Activated effector memory CD4-positive, alpha-beta T cell treated with Interleukin-2 at 50 U/mL for 16 hours (primary cell): Measurements from ENCODE around the gene PODXL2.
"Not testable (repeated sequence)": the region's sequence is repeated elsewhere in the genome, so short reads cannot be mapped to it uniquely, and the experiment has no call there.

Experiments used
- DNase-seq: peaks from one replicate; pipeline ENCODE4 v3.0.0-alpha.2; 2020

Gene PODXL2

DNA sequence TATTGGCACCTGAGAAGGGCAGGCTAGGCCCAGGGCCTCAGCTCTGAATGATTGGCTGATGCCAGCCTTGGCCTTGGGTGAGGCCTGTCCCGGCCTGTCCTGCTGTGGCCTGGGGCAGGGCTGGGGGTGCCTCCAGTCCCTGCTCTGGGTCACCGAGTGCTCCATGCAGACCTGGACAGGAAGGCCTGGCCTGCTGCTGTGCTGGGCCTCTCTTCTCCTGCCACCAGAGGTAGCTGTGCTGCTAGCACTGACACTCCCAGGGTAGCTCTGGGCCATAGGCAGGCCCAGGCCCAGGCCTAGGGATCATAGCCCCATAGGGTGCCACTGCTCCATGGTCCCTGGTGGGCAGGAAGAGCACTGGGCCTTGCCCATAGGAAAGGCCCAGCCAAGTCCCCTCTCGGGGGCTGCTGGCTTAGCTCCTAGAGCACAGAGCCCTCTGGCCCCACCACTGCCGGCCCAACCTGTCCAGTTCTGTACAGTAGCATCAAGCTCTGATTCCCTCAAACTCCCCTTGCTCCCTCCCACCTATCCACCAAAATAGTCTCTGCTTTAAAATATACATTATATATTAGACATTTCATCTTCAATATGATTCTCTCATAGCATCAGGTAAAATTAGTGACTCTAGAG is 62.0 kb downstream of the PODXL2 start:
- no peak for DNase-seq

DNA sequence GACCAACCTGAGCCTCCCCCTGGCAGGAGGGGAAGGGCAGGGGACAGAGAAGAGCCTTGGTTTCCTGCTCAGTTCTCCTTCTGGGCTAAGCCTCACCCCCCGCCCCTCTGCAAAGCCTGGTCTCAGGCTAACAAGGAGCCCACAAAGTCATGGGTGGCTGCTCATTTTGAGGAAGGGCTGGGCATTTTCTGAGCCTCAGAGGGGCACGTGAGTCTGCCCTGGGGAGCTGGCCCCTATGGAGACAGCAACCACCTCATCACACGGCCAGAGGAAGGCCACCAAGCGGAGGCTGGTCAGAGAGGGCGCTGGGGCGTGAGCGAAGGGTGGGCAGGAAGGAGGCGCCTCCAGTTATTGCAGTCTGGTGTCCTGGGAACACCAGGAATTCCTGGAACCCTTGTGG is 62.5 kb downstream of the PODXL2 start:
- DNase-seq: no peak

DNA sequence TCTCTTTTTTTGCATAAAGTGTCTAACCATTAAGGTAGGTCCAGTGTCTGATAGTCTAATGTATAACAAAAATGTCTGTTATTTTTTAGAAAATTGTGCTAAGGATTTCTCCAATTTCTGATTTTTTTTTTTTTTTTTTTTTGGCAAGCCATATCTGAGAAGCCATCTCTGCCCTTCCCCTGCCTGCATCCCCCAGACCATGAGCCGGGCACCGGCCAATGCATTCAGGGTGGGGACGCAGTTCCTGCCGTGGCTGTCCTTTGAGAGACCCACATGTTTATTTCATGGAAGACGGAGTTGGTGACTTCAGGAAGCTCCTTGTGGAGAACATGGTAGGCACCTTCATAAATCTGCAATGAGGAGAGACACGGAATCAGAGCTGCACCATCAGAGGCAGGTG is 63.0 kb downstream of the PODXL2 start:
- no peak for DNase-seq

DNA sequence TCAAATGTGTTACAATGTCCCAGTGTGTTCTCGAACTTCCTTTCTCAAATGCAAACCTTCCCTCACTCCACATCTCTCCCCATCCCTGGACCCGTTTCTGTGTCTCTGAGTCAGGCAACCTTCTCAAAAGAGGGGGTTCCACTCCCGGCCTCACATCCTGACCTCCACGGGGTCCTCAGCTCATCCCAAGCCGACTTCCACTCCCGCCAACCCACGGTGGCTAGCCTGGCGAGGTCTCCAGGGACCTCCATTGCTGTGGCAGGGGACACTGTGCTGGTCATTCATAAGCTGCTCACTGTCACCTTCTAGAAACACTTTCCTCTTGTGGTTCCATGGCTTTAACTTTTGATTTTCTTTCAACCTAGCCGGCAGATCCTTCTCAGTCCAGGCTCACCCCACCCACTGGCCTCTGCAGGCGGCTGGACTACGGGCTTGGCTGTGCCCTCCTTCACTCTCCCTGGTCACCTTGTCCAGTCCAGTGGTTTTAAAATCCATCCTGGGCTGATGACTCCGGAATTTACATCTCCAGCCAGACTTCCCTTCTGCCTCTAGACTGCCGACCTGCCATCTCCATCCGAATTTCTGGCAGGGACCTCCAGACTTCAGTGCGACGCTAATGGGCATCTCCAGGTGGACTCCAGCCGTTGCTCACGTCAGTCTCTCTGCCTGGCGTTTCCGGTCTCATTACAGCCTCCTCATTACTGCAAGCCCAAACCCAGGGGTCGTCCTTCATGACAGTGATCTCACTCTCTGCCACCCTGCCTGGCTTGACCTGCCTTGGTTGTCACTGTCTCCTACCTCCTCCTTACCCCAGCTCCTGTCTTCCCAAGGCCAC is 63.7 kb downstream of the PODXL2 start:
- no peak for DNase-seq

DNA sequence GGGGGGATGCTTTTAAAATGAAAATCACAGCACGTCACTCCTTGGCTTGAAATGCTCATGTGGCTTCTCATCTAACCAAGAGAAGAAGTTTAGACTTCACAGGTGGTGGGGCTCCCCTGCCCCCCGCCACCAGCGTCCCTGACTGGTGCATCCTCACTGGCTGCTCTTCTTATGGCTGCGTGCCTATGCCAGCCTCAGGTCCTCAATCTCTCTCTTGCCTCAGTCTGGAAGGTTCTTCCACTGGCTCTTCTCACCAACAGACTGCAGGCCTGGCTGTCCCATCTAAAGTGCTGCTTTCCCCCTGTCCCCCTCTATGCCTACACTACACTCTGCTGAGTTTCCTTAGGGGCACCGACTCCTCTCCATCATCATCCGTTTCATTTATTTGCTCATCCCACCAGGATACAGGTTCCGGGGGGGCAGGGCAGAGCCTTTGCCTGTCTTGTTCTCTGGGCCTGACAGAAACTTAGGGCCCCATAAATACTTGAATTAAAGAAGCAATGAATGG is 64.4 kb downstream of the PODXL2 start:
- no peak for DNase-seq

DNA sequence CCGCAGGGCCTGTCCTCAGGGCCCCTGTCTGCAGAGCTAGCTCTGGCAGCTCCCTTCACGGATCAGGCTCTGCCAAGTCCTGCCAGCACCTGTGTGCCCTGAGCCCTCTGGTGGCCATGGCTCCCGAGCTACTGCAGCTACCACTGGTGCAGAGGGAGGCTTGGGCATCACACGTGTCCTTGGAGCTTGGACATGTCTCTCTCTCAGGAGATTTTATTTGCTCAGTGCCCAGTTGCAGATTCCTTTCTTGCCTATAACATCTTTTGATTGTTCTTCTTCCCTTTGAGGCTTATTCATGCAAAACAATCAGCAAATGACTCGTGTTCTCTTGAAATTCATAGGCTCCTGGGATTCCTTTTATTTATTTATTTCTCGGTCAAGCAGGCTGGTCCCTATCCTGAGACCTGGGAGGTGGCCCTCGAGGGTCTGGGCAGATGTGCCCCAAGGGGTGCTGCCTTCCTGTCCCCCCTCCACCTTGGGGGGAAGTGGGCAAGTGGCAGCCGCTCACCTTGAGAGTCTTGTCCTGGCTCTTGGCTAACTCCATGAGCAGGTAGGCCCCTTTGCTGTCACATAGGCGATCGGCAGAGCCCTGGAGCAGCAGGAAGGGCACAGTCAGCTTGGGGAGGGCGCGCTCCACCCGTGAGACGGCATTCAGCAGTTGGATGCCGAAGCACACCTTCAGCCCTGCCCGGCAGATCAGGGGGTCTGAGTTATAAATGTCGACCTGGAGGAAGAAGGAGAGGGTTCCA is 65.7 kb downstream of the PODXL2 start:
- peak; percentile 29 for DNase-seq

DNA sequence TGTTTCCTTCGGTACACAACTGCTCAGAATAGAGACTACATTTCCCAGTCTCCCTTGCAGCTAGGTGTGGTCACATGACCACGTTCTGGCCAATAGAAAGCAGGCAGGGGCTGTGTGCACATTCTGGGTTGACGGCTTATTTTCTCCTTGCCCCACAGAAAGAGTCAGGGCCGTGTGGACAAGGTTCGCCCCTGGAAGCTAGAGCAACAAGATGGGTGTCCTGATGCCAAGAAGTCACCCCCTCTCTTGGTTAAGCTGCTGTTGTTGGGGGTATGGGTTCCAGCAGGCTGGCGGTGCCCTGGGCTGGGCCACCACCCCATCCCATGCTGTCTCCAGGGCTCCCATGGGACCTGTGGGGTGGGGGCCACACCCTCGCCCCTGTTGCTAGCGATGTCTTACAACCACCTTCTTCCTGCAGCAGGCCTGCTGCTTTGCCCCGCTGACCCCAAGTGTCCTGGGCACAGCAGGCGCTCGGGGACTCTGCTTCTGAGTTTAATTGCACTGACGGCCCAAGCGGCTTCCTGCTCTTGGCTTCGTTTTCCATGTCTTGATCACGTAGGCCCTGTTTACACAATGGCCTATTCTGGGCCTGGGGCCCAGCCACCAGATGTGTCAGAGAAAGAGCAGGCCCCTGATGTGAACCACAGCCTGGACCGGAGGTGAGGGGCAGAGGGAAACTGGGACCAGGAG is 68.7 kb downstream of the PODXL2 start:
- DNase-seq: peak; percentile 13

DNA sequence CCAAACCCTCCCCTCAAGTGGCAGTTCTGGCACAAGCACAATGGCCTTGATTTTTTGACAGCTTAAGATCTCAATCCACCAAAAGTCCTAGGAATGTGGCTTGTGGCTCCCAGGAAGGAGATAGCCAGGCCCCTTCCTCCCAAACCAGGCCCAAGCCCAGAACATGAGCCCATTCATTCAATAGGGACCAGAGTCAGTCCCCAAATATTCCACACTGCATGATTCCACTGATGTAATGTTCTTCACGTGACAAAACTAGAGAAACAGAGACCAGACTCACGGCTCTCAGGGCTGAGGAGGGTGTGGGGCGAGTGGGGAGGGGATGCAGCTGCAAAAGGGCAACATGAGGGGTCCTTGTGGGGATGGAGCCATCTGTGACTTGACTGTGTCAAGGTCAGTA is 69.3 kb downstream of the PODXL2 start:
- no peak for DNase-seq

DNA sequence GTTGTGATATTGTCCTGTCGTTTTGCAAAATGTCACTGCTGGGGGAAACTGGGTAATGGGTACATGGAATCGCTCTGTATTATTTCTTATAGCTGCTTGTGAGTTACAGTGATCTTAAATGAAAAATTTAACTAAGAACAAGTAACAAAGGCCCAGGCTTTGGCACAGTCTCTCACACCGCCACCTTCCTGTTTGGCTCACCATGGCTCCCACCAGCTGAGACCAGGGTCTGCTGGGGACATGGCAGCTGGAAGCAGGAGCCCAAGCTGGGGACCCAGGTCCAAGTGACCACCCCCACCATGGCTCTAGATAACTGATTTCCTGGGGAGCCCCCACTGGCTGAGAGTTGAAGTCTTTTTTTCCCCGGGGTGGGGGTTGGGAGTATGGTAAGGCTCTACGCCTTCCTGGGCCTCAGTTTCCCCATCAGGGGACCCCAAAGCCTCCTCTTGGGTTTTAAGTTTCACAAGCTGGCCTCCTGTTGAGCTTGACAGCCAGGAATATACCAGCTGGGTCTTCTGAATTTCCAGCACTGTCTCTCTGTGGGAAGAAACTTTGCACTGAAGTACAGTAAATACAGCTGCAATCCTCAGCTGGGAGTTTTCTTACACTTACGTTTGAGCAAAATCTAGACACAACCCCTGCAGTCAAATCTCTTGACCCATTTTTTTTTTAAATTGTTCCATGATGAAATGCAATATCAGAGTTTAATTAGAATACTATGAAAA is 69.9 kb downstream of the PODXL2 start:
- DNase-seq: no peak

DNA sequence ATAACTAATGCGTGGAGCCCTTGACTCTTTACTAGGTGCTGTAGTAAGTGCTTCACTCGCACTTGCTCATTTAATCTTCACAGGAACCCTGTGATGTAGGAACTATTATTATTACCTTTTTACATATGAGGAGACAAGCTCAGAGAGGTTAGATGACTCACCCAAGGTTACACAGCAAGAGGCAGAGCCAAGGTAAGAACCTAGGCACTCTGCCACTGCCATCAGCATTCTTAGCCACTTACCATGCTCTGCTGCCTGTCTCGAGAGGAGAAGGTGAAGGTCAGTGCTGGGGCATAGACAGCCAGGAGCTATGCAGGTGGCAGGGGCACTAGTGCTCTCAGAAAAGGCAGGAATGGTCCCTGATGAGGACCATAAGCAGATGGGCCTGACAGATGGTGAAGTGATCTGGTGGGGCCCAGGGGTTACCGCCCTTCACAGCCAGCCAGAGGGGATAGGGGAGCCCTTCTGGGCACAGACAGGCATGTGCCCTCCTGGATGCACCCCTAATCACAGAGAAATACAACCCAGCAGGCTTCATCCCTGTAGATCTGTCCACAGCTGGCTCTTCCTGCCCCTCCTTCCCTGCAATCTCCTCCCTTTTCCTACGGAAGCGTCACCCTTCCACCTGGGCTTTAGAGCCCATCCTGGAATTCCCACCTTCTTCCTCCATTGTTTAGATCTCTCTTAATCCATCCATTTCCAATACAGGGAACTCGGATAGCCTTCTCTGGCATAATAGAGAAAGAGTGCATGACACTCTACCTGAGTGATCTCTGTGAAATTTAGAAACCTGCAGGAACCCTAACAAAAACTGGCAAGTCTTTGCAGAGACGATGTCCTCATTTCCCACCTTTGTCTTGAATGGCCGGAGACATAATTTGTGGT is 70.7 kb downstream of the PODXL2 start:
- no peak for DNase-seq

DNA sequence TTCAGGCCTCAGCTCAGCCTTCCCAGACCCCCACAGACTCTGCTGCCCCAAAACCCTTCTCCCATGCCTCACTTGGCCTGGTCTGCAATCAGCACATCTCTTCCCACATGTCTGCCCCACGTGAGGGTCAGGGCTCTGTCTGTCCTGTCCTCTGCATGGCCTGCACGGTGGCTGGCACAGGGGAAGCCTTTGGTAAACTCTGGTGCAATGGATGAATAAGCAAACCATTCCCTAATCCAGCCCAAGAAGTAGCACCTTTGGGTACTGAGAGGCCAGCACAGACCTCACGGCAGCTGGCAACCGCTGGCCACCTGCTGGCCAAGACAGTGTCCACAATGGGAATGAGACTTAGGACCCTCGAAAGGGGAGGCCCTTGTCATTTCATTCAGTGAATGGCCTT is 71.4 kb downstream of the PODXL2 start:
- no peak for DNase-seq

DNA sequence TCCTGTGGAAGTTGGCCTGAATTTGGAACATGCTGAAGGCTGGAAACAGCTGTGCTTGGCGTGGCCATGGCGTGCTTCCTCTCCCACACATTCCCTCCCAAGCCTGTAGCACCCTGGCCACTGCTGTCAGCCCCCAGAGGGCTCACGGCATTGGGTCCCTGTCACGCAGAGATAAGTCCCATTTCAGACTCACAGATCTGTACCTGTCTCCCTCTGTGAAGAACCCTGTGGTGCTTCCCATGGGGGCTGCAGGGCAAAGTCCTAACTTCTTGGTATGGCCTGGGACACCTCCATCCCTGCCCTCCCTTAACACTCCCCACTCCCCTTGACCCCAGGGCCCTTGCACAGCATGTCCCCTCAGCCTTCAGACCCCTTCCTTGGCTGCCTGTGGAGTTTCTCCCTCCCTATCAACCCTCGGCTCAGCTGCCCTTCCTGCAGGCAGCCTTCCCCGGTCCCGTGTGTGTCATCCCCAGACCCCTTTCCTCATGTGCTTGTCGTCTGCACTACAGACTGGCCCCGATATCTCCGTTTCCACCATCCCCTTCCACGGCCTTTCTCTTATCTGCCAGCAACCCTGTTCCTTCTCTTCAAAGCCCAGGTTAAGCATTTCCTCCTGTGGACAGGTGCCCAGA is 72.4 kb downstream of the PODXL2 start:
- DNase-seq: no peak

DNA sequence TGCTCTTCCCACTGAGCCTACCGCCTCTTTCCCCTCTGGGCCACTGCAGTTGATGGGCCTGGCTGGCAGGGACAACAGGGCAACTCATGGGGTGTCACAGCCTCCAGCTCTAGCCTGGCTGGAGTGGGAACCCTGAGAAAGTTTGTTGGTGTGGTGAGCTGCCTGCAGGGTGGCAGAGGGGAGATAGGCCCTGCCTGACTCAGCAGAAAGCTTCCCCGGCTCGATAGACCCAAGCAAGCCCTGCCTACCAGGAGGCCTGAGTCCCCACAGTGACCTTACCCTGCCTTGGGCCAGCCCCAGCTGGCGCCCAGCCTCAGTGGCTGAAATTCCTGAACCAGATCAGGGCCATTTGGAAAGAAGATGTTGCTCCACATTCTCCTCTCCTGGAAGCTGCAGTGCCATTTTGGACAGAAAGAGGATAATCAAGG is 73.2 kb downstream of the PODXL2 start:
- no peak for DNase-seq

DNA sequence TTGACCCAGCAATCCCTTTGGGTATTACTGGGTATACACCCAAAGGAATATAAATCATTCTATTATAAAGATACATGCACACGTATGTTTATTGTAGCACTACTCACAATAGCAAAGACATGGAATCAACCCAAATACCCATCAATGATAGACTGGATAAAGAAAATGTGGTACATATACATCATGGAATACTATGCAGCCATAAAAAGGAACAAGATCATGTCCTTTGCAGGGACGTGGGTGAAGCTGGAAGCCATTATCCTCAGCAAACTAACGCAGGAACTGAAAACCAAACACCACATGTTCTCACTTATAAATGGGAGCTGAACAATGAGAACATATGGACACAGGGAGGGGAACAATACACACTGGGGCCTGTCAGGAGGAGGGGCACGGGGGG is 75.9 kb downstream of the PODXL2 start:
- not testable (repeated sequence) for DNase-seq

DNA sequence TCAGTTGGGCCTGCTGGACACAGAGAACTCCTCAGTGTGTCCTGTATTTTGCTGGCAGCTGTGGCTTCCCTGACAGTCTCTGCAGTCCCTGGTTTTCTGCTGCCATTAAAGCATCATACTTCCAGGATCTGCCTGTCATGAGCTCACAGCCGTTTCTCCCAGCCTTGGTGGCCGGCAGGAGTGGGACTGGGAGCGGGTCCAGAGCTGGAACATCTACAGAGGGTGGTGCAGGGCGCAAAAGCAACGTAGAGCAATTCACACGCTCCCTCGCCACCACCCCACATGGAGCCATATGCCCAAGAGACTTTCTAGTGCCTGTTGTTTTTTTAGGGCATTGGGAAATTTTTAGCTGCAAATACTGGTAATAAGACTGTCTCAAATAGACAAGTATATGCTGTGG is 77.3 kb downstream of the PODXL2 start:
- no peak for DNase-seq

DNA sequence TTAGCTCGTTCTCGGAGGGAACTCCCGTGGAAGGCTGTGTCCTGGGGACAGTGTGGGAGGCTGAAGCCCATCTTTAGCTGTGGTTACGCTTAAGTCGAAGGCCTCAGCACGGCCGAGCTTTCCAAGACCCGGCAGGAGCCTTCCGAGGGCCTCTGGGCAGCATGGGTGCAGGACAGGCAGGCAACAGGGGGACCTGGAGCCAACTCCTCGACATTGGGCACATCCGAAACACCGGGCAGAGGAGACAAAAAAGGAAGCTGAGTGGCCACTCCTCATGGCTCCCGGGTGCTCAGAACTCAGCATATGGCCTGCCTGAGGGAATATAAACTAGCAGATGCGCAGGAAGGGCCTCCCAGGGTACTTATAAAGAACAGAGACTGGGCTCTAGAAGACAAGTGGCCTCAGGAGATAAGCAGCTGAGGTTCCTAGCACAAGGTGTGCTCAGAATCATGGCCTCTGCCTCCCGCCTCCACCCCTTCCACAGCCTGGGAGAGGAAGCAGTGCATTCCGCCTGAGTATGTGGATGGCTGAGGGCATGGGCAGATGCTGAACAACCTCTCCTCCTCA is 77.9 kb downstream of the PODXL2 start:
- no peak for DNase-seq

DNA sequence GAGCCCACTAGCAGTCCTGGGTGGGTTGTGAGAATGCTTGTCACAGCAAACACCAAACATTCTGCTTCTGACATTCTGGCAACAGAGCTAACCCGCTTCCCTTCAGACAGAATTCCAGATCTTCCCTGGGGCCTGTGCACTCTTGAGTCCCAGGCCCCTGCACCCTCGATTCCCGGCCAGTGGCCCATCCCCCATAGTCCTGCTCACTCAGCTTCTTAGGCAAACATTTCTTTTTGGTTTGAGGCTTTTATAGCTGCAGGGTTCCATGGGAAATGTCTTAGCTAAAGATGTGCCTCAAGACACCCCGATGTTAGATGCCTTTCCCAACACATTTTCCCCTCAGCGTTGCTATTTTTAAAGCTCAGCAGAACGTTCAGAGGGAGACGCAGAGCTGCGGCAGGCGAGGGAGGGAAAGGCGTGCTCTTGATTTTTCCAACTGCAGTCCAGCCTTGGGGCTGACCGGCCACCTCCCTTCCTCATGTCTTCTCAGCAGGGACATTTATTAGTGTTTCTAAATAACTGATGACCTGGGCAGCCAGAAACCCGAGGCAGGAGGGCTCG is 78.9 kb downstream of the PODXL2 start:
- no peak for DNase-seq

DNA sequence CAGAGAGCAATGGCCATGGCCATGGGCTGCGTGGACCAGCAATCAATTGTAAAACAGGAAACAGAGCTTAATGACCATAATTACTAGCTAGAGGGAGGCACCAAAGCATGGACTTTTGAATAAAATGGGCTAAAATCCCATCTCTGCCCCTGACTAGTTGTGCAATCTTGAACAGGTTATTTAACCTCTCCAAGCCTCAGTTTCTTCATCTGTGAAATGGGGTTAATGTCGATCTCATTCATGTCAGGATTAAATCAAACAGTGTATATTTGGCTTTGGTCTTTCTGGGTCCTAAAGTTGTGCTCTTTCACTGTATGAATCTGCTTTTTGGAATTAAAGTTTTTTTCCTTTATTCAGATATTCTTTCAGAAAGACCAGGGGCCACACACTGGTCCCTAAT is 79.9 kb downstream of the PODXL2 start:
- DNase-seq: no peak

DNA sequence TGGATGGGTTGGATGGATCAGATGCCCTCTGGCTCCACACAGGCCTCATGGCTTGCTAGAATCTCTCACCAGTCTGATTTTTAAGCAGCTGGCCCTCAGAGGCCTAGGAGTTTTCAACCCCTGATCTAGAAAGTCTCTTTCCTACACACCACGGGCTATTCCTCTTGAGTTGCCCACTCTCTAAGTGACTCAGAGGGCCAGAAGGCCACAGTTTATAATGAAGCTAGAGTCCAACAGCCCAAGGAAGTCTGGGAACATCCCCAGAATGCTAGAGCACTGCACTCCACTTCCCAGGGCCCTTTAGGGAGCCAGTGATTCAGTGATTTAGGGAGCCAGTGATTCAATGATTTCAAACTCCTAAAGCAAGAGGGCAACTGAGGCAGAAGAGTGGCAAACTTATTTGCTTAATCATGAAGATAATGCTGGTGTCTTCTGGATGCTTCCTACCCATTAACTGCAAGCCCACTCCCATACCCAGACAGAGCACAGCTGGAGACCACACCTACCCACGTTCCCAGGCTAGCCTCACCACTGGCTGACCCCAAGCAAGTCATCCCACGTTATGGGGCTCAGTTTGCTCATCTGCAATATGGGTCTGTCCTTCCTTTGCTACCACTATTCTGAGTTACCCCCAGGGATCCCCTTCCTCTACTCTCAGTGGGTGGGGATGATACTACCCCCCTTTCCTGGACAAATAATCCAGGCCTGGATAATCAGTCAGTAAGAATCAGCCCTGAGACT is 80.5 kb downstream of the PODXL2 start:
- no peak for DNase-seq
